Measurements from ENCODE around the gene C12orf57. TPM values are rescaled to one million over a fixed set of nuclear protein-coding genes. Genes with fewer than 3 reads are reported as not detected.

Gene C12orf57
- total and polyA plus RNA-seq, 2 donors from 2014 or later = 175 to 336 TPM

DNA sequence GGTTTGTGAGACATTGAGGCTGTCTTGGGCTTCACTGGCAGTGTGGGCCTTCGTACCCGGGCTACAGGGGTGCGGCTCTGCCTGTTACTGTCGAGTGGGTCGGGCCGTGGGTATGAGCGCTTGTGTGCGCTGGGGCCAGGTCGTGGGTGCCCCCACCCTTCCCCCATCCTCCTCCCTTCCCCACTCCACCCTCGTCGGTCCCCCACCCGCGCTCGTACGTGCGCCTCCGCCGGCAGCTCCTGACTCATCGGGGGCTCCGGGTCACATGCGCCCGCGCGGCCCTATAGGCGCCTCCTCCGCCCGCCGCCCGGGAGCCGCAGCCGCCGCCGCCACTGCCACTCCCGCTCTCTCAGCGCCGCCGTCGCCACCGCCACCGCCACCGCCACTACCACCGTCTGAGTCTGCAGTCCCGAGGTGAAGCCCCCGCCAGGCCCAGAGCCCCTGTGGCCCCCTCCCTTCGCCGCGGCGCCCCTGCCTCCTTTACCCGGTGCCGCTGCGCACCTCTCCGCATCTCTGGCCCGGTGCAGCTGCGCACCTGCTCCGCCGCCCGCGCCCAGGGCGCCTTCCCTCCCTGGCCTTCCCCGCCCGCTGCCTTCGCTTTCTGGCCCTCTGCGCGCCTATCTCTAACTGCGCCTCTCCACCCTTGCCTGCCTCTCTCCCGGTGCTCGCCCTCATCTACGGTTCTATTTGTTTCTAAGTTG, 29.4 kb upstream of the C12orf57 start, which contains the start of gene ENO2:
Gene ENO2 (plus strand): TSS at position 335 of the 701 bp plus-strand sequence. CDS start 1,253 bp downstream, outside the sequence.
- no peaks in the 10 kb centered on the region for H3K36me3 ChIP-seq (ENCODE audit: control insufficient read depth in 2 of 3, insufficient read depth in 3 of 3, low read length in 3 of 3)
- no peak within 1 kb of the TSS for H3K27ac ChIP-seq (ENCODE audit: low read depth in 2 of 2, low read length in 2 of 2)
- FAIRE-seq (no peak), DNase-seq (peak; percentile 66 to 95 (median 82))
- no peaks in the 10 kb centered on the region for H3K27me3 ChIP-seq (ENCODE audit: control insufficient read depth, insufficient read depth, low read length)
- intact Hi-C loops (cut with DNase I) = no loop called here
- H3K4me1 ChIP-seq (ENCODE audit: control insufficient read depth in 2 of 3, insufficient read depth in 2 of 3, low read depth in 1 of 3, low read length in 3 of 3) = peaks cover 0 to 6% (median 0%) of the 10 kb centered on the region in 3 donors
- TF ChIP-seq, protein P1, sequence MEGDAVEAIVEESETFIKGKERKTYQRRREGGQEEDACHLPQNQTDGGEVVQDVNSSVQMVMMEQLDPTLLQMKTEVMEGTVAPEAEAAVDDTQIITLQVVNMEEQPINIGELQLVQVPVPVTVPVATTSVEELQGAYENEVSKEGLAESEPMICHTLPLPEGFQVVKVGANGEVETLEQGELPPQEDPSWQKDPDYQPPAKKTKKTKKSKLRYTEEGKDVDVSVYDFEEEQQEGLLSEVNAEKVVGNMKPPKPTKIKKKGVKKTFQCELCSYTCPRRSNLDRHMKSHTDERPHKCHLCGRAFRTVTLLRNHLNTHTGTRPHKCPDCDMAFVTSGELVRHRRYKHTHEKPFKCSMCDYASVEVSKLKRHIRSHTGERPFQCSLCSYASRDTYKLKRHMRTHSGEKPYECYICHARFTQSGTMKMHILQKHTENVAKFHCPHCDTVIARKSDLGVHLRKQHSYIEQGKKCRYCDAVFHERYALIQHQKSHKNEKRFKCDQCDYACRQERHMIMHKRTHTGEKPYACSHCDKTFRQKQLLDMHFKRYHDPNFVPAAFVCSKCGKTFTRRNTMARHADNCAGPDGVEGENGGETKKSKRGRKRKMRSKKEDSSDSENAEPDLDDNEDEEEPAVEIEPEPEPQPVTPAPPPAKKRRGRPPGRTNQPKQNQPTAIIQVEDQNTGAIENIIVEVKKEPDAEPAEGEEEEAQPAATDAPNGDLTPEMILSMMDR (IDR thresholded peaks at IDR 0.05; ENCODE audit: borderline replicate concordance, extremely low read depth, insufficient read depth) = no peak
- no peaks in the 10 kb centered on the region for H3K9me3 ChIP-seq (ENCODE audit: control insufficient read depth in 2 of 3, insufficient read depth in 1 of 3, low read length in 3 of 3)
- H3K9ac ChIP-seq (ENCODE audit: low read length in 3 of 3) = peak within 1 kb of the TSS in 1 of 3 donors; percentile 31
- peak within 1 kb of the TSS; percentile 4 to 58 (median 55) for H3K4me3 ChIP-seq (ENCODE audit: low read length in 3 of 3)

DNA sequence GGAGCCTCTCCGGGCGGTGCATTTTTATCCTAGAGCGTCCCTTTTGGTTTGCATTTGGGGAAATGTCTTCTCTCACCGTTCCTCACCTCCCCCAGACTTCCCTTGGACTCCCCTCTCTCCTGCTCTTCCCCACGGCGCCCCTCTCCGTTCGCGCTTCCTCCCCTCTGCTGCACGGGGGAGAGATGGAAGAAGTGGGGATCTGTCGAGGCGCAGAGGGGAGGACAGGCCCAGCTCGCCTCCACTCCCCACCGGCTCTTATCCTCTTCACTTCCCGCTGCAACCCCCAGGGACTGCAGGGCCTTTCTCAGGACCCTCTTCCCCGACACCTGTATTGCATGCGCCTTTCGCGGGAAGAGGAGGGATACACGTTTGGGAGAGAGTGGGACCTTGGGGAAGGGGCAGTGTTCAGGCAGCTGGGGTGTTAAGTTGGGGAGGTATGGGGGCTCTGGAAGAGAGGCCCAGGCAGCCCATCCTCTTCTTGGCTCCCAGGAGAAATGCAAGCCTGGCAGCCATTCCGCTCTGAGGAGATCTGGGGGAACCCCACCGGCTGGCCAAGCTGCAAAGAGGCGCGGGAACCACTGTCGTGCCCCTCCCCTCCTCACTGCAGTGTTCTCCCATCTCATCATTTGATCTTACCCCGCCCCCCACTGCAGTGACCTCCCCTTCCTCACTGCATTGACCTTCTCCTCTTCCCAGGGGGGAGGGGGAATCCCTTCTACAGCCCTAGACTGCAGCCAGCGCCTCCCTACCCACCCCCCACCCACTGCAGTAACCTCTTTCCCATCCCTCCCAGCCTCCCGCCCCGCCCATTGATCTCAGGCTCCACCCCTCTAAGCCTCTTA, 28.7 kb upstream of the C12orf57 start:
- Histone ChIP-seq H3K27me3 (ENCODE audit: control insufficient read depth, insufficient read depth, low read length) (no peaks in the 10 kb centered on the region), H3K9ac (ENCODE audit: low read length in 3 of 3) (no peak overlapping the region), H3K27ac (ENCODE audit: low read depth in 2 of 2, low read length in 2 of 2) (no peak overlapping the region), H3K36me3 (ENCODE audit: control insufficient read depth in 2 of 3, insufficient read depth in 3 of 3, low read length in 3 of 3) (no peaks in the 10 kb centered on the region), H3K4me3 (ENCODE audit: low read length in 3 of 3) (peak overlapping the region; percentile 4 to 58 (median 38)), H3K4me1 (ENCODE audit: control insufficient read depth in 2 of 3, insufficient read depth in 2 of 3, low read depth in 1 of 3, low read length in 3 of 3) (peaks cover 0 to 6% (median 0%) of the 10 kb centered on the region in 3 donors), H3K9me3 (ENCODE audit: control insufficient read depth in 2 of 3, insufficient read depth in 1 of 3, low read length in 3 of 3) (no peaks in the 10 kb centered on the region)
- intact Hi-C loops (cut with DNase I) = no loop called here
- TF ChIP-seq, protein P1 (IDR thresholded peaks at IDR 0.05; ENCODE audit: borderline replicate concordance, extremely low read depth, insufficient read depth) = no peak
- FAIRE-seq (no peak), DNase-seq (peak in 4 of 5 donors; percentile 24 to 76 (median 56))

DNA sequence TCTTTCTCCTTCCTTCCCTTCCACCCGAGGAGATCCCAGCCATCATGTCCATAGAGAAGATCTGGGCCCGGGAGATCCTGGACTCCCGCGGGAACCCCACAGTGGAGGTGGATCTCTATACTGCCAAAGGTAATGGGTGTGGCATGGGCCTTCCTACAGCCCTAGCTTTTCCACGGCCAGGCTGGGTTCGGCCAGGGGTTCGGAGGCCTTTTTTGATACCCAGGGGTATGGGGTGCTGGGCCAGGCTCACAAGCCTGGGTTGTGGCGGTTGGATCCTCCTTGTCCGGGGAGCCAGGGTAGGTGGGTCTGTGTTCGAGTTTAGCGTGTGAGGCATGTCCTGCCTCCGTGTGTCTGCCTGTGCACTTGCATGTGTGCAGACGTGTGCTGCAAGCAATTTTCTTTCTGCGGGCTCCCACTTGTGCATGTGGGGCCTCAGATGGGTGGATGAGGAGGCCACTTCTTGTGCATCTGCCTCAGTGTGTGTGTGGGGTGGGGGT, 28.0 kb upstream of the C12orf57 start:
- FAIRE-seq (no peak), DNase-seq (peak in 1 of 5 donors; percentile 73)
- TF ChIP-seq, protein P1 (IDR thresholded peaks at IDR 0.05; ENCODE audit: borderline replicate concordance, extremely low read depth, insufficient read depth) = no peak
- H3K36me3 ChIP-seq (ENCODE audit: control insufficient read depth in 2 of 3, insufficient read depth in 3 of 3, low read length in 3 of 3) = no peaks in the 10 kb centered on the region
- H3K9me3 ChIP-seq (ENCODE audit: control insufficient read depth in 2 of 3, insufficient read depth in 1 of 3, low read length in 3 of 3) = no peaks in the 10 kb centered on the region
- intact Hi-C loops (cut with DNase I) = no loop called here
- H3K27me3 ChIP-seq (ENCODE audit: control insufficient read depth, insufficient read depth, low read length) = no peaks in the 10 kb centered on the region
- H3K9ac ChIP-seq (ENCODE audit: low read length in 3 of 3) = no peak overlapping the region
- H3K4me3 ChIP-seq (ENCODE audit: low read length in 3 of 3) = no peak overlapping the region
- no peak overlapping the region for H3K27ac ChIP-seq (ENCODE audit: low read depth in 2 of 2, low read length in 2 of 2)
- H3K4me1 ChIP-seq (ENCODE audit: control insufficient read depth in 2 of 3, insufficient read depth in 2 of 3, low read depth in 1 of 3, low read length in 3 of 3) = peaks cover 0 to 6% (median 0%) of the 10 kb centered on the region in 3 donors
